Stimulated activated CD4-positive, alpha-beta T cell treated with anti-CD3 and anti-CD28 coated beads, Interleukin-4, amount 100 ng/mL, for 24 hours (primary cell): Measurements from ENCODE around the gene SCN5A.

Experiments
- DNase-seq: peaks from one replicate; pipeline ENCODE4 v3.0.0-alpha.2; 2020

SCN5A gene

DNA sequence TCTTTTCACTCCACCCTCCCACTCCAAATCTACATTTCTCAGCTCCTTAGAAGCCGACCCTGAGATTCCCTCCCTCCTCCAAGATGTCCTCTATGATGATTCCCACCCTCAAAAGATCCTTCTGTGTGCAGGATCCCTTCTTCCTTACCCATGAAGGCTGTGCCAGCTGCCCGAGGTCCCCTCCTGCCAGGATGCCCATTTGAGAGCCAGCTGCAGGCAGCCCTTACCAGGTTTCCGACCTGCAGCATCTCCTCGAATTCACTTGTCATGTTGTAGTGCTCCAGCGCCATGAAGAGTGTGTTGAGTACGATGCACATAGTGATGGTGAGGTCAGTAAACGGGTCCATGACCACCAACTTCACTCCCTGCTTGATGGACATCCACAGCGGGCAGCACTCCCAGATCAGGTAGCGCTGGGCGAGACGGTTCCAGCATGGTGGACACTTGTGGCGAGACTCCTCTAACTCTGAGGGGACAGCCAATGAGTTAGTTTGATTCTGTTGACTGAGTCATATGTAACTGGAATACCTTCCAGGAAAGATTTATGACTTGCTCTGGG is 51.9 kb downstream of the SCN5A start:
- no peak for DNase-seq

DNA sequence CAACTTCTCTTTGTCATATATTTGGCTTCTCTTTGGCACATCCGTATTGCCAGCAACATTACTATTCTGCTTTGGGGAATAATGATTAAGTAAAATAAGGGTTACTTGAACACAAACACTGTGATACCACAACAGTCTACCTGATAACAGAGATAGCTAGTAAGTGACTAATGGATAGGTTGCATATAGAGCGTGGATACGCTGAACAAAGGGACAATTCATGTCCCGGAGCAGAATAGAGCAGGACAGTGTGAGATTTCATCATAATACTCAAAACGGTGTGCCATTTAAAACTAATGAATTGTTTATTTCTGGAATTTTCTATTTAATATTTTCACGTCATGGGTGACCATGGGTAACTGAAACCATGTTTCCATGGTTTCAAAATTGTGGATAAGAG is 54.1 kb downstream of the SCN5A start:
- no peak for DNase-seq

GRCh38 chr3:38590521-38590920 is 59.0 kb downstream of the SCN5A start:
- no peak for DNase-seq

DNA sequence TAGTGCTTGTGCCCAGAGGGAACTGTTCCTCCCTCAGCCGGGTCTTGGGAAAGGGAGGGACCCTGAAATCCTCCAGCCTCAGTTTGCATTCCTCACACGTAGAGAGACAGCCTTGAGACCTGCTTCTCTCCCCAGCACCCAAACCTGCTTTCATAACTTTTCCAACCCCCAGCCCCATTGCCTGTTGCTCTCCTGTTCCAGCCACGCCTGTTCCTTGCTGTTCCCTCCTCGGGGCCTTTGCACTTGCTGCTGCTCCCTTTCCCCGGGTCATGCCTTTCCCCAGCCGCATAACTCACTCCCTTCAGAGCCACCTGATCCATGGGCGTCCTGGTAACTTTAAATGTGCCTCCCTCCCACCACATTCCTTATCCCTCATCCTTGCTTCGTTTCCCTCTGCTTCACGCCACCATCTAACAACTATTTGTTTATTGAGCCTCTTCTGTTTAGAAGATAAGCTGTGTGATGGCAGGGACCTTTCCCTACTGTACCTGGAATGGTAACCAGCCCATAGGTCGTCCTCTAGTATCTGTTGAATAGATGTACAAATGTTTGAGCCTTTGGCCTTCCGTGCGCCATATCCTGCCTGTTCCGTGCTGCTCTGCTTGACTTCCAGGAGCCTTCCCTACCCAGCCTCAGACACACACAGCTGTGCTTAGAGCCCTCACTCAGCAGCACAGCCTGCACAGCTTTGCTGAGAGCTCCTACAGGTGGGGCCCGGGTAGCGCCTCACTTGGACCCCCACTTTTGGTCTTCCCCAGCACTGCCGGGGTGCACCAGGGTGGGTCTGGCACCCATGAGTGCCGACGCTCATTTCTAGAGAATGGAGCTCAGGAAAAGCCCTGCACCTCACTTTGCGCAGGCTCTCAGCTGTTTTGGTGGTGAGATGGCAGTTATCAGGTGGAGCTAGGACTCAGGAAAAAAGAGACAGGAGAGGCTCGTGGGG is 60.2 kb downstream of the SCN5A start:
- no peak for DNase-seq

DNA sequence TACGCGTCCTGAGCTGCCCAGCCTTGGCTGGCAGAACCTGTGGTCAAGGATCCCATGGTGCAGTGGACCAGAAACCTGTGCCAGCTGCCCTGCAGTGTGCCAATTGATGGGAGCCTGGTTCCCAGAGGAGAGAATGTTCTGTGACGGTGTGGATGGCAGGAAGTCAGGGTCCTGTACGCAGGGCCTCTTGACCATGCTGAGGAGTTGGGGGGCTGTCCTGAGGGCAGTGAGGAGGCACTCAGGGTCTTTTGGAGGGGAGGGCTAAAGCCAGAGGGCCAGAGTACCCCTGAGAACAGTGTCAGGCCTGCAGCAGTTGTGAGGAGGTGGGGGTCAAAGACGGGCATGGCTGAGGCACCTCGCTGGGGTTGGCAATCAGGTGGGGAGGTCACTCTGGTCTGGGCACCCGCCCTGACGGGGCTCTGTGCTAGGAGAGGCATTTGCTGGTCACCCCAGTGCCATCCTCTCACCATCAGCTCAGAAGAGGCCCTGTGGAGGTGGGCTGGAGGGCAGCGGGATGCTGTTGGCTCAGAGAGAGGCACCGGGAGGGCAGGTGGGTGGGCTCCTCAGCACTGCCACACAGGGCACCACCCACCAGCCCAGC is 61.0 kb downstream of the SCN5A start:
- no peak for DNase-seq

- no peak for DNase-seq
Measured at GRCh38 chr3:38587548-38588131, 61.8 kb downstream of the SCN5A start.

DNA sequence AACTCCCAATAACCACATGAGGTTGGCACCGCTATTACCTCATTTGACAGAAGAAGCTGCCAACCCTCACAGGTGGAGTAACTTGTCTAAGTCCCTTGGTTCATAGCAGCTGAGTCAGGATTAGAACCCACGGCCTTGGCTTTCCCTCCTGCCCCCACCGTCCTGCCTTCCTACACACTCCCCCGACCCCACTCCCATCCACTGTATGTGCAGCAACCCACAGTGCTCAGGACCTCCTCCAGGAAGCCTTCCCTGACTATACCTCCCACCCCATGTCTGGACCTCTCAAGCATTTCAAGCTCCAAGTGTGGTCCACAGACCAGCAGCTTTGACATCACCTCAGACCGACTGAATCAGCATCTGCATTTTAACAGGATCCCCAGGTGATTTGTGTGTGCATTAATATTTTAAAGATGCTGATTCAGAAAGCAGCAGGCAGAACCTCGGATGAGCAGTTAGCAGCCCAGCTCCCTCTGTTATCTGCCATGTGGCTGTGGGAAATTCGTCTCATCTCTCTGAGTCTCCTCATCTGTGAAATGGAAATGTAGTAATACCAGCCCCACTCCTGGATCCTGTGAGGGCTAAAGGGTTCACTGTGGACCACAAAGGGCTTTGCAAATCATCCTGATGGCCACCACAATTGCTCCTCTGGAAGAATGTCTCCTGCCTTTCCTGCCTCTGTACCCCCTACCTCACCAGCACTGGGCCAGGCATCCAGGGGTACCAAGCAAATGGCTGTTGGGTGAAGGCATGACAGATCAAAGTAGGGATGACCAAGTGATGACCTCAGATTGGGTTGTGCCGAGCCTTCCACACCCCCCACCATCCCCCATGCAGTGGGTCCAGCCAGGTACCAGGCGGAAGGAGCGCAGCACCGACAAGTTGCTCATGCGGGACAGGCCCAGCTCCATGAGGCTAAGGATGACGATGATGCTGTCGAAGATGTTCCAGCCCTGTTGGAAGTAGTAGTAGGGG is 62.7 kb downstream of the SCN5A start:
- DNase-seq, result no peak

DNA sequence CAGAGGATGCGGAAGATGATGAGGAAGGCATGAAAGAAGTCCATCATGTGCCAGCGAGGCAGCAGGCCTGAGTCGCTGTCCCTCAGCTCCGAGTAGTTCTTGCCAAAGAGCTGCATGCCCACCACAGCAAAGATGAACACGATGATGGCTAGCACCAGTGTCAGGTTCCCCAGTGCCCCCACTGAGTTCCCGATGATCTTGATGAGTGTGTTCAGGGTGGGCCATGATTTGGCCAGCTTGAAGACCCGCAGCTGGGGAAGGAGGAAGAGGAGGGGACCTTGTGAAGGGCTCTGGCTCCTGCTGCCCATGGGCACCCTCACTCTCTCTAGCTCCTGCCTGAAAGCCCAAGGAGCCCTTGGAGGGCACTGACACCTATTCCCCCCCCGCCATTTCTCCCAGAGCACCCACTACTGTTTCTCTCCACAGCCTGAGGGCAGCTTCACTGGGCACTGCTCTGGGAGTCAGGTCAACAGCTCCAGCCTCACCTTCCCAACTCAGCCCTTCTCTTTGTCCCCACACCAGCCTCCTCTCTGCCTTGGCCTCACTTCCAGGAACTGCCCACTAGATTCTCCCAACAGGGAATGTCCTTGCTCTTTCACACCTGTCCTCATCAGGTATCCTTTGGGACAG is 63.6 kb downstream of the SCN5A start:
- DNase-seq, result no peak

DNA sequence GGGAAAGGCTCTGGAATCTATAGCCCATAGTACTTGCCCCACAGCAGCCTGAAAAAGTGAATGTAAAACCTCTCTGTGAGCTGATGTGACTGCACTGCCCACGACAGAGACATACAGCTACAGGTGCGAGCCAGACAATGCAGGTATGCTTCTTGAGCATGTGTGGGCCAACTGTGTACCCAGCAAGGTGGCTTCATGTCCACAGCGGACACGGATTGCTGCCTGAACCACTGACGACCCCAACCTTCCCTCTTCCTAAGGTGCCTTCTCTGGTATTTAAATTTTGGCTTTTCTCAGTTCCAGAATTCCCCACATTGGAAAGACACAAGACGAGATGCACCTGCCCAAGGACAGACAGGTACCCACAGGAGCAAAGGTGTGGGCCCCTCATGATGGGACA is 65.8 kb downstream of the SCN5A start:
- DNase-seq, result no peak

DNA sequence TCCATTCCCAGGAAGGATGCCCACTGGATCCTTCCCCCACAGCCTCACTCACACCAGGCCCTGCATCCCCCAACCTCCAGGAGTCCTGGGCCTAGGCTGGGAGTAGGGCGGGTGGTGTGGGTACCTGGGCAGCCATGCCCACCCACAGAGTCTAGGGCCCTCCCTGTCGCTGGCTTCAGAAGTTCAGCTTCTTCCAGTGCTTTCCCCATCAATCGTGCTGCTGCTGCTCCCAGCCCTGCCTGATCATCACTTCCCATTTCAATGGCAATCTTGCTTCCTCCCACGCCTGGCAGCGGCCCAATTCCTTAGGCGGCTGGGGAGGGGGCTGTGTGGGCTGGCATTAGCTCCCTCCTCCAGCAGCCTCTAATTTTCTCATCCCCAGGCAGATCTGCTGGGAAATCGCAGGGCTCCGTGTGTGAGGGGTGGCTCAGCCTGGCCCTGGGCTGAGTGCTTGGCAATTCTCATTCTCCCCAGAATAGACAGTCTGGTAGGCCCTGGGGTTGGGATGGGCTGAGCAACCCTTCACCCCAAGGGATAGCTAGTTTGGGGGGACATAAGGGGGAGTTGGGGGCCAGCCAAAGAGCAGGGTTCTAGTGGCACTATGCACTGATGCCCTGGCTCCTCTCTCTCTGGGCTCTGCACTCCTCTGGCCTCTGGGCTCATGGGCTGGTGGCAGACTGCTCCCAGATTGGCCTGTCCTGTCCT is 66.4 kb downstream of the SCN5A start:
- DNase-seq, result no peak

- DNase-seq, result no peak
Measured at GRCh38 chr3:38582316-38582715, 67.2 kb downstream of the SCN5A start.

DNA sequence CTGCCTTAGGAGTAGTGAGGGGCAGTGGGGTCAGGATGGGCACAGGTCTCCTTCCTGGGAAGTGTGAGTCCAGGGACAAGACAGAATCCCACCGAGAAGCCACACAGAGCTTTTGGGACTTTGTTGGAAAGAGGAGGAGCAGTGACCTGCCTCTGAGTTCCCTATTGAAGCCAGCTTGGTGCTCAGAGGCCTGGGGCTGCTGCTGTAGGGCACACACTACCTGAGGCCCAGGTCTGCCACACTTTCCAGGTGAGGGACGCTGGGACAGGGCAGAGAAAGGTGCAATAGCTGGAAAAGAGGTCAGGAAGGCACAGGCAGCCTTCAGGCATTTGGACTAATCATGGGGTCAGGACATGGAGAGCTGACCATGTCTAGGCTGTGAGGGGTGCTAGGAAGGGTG is 67.7 kb downstream of the SCN5A start:
- DNase-seq, result no peak

DNA sequence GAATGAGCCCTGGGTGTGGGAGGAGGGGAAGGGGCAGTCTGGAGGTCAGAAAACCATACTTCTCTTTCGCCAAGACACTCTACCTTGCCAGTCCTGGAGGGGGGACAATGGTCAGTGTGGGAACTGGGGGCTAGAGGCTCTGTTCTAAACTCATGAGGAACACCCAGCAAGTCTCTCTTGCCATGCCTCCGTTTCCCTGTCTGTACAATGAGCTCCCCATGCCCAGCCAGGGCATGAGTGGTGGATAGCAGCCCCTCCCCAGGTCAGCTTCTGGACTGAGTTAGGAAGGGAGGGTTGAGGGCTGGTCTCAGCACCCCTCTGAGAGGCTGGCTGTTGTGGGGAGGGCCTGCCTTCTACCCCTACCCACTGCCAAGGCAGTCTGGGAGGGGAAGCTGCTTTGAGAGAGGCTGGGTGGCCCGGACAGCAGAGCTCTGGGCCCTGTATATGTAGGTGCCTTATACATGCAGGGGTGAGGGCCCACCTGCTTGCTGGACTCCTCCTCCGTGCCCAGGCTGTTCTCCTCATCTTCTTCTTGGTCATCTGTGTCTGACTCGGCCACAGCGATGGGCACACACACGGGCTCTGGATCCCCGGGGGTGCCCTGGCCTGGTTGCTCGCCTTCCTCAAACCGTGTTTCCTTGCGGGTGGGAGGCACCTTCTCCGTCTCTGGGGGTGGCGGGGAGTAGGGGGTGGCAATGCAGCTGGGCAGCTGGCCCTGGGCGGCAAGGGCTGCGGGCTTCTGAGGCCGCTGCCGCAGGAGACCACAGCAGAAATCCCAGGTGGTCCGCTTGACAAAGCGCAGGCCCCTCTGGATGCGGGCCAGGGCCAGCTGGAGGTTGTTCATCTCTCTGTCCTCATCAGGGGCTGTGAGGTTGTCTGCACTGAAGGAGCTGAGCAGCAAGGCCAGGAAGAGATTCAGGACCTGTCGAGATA is 68.8 kb downstream of the SCN5A start:
- DNase-seq, result no peak

DNA sequence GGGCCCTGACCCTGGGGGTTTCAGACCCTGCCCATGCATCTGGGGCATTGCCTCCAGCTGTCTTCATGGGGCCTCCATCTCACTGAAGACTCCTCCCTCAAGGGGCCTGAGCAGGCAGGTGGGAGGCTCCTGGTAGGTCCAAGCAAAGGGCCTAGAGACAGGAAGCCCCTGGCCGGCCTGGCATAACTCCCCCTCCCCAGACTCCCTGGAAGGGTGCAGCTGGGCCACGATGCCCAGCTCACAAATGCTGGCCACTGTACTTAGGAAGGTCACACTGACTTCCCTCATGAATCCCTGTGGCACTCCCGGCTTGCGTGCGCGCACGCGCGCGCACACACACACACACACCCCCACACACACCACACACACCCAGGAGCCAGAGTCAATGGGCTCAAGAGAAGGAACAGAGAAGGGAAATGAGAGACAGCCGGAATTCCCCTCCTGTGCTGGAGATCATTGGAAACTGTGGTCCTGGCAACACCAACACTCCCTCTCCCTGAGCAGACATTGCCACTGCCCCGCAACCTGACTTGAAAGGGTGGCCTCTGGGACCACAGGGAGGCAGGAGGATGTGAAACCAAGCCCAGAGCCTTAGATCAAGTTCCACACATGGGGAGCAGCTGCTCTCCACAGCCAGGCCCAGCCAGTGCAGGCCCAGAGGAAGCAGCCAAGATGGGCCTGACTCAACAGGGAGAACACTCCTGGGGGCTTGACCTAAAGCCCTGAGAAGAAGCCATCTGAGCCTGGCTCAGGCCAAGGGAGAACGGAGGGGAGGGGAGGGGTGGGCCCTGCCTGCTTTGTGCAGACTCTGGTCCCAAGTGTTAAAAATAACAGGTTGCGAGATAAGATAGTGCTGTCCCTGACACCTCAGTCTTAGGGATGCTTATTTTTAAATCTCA is 69.7 kb downstream of the SCN5A start:
- DNase-seq, result no peak

DNA sequence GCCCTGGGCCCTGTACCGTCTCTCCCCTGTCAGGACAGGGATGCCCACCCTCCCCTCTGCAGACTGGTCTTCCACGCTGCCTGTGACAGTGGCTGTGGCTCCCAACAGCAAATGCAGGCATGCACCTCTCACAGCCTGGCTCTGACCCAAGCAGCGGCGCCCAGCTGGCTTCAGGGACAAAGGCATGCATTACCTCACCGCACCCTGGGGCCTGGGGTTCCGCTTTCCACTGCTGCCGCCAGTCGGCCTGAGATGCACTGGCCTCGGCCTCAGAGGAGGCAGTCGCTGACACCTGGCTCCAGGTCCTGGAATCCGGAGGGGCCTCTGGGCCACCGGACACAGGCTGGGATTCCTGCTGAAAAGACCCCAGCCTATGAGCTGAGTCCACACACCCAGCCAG is 70.3 kb downstream of the SCN5A start:
- peak; percentile 1 for DNase-seq

- DNase-seq, result no peak
Measured at GRCh38 chr3:38578551-38578950, 70.9 kb downstream of the SCN5A start.

DNA sequence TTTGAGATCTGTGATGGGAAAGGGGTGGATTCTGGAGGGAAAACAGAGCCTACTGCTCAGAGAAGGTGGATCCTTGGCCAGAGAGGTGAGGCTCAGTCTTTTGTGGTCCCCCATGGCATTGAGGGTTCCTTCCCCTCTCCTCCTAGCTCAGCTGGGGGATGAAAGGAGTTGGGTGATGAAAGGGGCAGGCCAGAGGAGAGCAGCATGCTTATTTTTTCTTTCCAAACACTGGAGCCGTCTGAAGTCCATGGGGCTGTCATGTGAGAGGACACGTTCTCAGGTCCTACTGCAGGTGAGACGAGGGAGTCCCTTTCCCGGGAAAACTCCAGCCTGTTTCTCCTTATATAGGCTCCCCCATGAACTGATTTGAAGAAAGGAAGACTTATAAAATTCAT is 71.4 kb downstream of the SCN5A start:
- no peak for DNase-seq

DNA sequence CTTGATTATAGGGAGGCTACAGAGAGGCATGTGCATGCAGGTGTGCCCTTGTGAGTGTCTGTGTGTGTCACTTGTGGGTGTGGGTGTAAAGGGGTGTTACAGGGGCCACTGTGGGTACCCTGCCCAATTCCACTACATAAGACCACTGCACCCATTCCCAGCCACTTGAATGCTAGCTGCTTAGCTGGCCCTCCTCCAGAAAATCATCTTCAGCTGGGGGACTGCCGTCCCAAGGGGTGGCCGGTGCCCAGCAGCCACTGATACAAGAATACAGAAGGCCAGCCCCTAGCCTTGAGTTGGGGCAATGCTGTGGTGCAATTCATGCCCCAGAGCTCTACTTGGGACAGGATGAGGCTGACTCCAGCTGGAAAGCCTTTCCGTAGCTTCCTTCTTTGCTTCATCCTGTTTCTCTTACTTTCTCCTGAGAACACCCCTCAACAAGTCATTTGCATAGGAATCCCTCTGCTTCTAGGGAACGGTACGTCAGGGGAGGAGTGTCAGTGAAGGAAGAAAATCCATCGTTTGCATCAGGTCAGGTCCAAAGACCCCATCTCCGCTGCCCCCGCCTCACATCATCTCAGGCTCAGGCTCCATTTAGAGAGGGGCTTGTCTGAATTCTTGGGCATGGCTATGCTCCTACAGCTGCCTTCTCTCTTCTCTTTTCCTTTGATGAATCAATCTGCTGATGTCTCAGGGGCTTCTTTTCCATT is 72.0 kb downstream of the SCN5A start:
- no peak for DNase-seq
